Esophagus muscularis mucosa (tissue), 4 donors: ENCODE measurements around the gene FATE1. TPM values are rescaled to one million over a fixed set of nuclear protein-coding genes. Genes with fewer than 3 reads are reported as not detected.

ENCODE experiments used
- total RNA-seq, 4 donors: library from RNA; depleted of rRNA; stranded (reverse); fragments of >200 nt; gene quantifications; one replicate each; pipeline versions ENCODE4 v1.1.0 to v1.2.1, GENCODE V29; 2016

Gene FATE1
- total RNA-seq, 4 donors from 2014 or later = not detected

Other genes starting within 250 kb of the FATE1 start
- not detected for gene PASD1, start 152.4 kb upstream of the FATE1 start, total RNA-seq
- 1 to 10 TPM in 3 of 4 donors, under 1 TPM in 1; 0.91 to 4.5 (median 1.5) TPM for gene PRRG3, start 20.6 kb upstream of the FATE1 start, total RNA-seq
- gene CNGA2, start 18.7 kb downstream of the FATE1 start, total RNA-seq = not detected
- not detected for gene MAGEA4, start 196.9 kb downstream of the FATE1 start, total RNA-seq